Fibroblast of mammary gland (primary cell): ENCODE data around the gene TTK.
A peak's percentile ranks its signal among the peaks of the same experiment; 100 is the strongest.

Experiments used
- DNase-seq: peaks from one replicate; pipeline ENCODE4 v3.0.0-alpha.2; 2010; ENCODE audit warnings: low read depth
- H3K4me3 ChIP-seq: 2 replicates; pipeline ENCODE4 v1.5.1; 2011; ENCODE audit warnings: low read depth, mild to moderate bottlenecking, low read length, moderate library complexity; ENCODE audit not compliant: control insufficient read depth
- CTCF ChIP-seq: conservative IDR thresholded peaks from 2 replicates; pipeline ENCODE4 v1.5.1; 2011; ENCODE audit warnings: low read depth, low read length, inconsistent platforms; ENCODE audit not compliant: control insufficient read depth, insufficient read depth

TTK gene

GRCh38 chr6:79997728-79998127, 6.7 kb upstream of the TTK start:
- no peak overlapping the region for H3K4me3 ChIP-seq
- no peak for TF ChIP-seq CTCF
- no peak for DNase-seq

- no peak for TF ChIP-seq CTCF
- no peak for DNase-seq
- no peak overlapping the region for H3K4me3 ChIP-seq
Observed at GRCh38 chr6:80001337-80001736, 3.1 kb upstream of the TTK start.

- no peak for DNase-seq
- TF ChIP-seq CTCF = no peak
- H3K4me3 ChIP-seq = peak overlapping the region; percentile 89
Observed at GRCh38 chr6:80003826-80004172, 650 bp upstream of the TTK start.

- DNase-seq = no peak
- H3K4me3 ChIP-seq = peak overlapping the region; percentile 89
- TF ChIP-seq CTCF = no peak
Observed at GRCh38 chr6:80005406-80005805, 957 bp downstream of the TTK start.

- no peak for TF ChIP-seq CTCF
Observed at GRCh38 chr6:80006541-80006940, 2.1 kb downstream of the TTK start.

GRCh38 chr6:80009531-80009930, 5.1 kb downstream of the TTK start:
- no peak overlapping the region for H3K4me3 ChIP-seq
- no peak for TF ChIP-seq CTCF
- no peak for DNase-seq

More at GRCh38 chr6:80006541-80006940, 2.1 kb downstream of the TTK start:
- no peak for DNase-seq
- no peak overlapping the region for H3K4me3 ChIP-seq

GRCh38 chr6:80010288-80010687, 5.8 kb downstream of the TTK start:
- TF ChIP-seq CTCF = no peak
- no peak overlapping the region for H3K4me3 ChIP-seq

More at GRCh38 chr6:80010288-80010687, 5.8 kb downstream of the TTK start:
- no peak for DNase-seq
